Raji (cell line): ENCODE results near the gene STX8.

Experiments
- POLR2A ChIP-seq: IDR thresholded peaks from 2 replicates; pipeline ENCODE4 v1.6.1; 2011; ENCODE audit warnings: low read depth, low read length, control low read depth; ENCODE audit not compliant: insufficient read depth

STX8 gene

DNA sequence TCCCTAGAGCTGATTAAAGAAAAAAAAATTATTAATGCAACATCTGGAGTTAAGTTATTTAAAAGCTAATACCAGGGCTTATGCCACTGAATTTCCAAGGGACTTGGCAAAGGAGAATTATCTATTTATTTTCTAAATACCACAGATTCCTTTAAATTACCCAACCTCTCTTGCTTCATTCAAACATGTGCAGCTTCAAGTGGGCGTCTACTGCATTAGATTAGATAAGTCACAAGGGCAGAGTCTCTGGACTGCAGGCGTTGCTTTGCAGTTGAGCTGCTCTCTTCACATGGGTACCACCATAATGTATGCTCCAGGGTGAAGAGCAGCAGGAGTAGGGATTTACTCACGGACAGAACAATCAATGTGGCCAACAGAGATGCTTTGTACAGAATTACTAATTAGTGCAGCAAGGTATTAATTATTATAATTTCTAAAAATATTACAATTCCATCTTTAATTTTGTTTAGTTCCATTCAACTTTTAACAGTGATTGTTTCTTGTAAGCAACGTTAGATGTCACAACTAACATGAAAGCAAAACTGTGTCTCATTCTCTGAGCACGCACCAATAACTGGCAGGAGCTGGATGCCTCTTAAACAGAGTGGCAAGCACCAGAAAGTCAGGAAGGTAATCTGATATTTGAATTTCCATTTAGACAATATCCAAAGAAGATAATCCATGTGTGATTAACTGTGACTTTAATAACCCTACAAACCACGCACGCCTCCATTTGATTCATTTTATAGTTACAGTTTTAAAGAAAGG lies 214.2 kb downstream of the STX8 start:
- TF ChIP-seq POLR2A, result no peak

DNA sequence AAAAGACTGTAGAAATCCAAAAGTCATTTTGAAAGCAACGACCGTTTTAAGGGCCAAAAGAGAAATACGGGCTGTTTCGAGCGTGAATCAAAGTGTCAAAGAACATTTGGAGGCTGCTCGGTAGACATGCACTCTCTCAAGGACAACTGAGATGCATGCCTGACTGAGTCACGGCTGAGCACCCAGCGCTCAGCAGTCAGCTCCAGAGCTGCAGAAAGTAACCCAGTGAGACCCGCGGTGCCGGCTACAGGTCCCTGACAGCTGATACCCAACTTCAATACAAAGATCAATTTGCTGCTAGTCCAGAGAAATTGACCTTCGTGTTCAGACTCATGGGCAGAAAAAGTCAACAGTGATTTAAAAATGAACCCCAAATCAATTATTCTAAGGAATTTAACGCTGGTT lies 214.9 kb downstream of the STX8 start:
- TF ChIP-seq POLR2A, result no peak

DNA sequence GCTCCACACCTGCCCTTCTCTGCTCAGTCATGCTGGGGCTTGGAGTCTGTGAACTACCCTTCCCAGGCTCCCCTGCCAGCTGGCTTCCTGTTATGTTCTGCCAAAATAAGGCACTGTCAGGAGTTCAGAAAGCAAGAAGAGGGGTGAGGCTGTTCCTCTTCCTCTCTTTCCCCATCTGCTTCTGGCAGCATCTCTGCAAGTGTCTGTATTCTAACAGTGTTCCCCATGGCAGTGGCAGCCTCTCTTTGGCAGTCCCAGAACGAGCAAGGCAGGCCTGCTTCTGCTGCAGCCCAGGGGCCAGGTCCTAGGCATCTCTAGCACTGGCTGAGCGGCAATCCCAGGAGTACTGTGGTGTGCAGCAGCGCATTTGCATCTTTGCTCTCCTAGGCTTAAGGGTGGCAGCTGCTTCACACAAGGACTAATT lies 219.1 kb downstream of the STX8 start:
- TF ChIP-seq POLR2A, result no peak

DNA sequence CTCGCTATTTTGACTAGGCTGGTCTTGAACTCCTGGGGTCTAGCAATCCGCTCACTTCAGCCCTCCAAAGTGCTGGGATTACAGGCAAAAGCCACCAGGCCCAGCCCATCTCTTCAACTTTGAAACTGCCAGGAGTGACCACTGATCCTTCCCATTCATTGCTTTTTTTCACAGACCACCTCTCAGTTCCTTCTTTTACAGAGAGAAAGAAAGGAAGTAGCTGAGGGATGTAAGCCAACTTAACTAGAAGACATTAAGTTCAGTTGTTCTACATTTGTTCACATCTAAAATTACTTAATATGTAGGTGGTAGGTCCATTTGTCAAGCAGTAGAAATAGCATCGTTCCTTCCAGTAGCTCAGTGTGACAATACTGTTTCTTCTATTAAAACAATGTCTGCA lies 219.8 kb downstream of the STX8 start:
- no peak for TF ChIP-seq POLR2A

DNA sequence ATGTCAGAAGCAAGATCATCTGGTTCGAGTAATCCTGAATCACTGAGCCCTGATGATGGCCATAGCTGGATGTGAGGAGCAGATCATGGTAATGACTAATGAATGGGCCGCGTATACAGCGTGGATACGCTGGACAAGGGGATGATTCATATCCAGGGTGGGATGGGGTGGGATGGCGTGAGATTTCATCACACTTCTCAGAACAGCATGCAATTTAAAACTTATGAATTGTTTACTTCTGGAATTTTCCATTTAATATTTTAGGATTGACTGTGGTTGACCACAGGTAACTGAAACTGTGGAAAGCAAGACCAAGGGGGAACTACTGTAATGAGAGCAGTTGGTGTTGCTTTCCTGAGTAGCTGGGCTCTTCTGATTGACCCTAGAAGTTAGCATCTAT lies 225.5 kb downstream of the STX8 start:
- no peak for TF ChIP-seq POLR2A

DNA sequence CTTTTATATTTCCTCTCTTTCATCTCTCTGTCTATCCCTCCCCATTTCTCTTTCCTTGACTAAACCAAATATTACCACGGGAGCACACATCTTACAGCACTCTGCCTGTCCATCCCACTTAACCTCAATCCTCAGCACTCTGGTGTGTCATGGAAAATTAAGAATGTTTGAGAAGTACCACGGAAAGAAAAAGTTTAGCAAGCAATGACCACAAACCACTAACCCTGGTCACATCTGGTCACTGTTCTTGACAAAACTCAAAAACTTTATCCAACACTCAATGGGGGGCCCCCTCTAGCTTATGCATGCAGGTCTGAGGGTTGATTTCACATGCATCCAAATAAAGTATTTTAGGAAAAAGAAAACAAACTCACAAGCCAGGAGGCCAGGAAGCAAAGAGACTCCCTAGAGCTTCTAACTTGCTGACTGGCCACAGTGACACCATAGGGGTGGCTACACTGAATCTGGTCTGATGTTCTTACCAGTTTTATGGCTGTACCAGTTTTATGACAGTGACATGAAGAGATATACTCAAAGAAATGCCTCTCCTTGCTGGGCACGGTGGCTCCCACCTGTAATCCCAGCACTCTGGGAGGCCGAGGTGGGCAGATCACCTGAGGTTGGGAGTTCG lies 229.2 kb downstream of the STX8 start:
- TF ChIP-seq POLR2A, result no peak

DNA sequence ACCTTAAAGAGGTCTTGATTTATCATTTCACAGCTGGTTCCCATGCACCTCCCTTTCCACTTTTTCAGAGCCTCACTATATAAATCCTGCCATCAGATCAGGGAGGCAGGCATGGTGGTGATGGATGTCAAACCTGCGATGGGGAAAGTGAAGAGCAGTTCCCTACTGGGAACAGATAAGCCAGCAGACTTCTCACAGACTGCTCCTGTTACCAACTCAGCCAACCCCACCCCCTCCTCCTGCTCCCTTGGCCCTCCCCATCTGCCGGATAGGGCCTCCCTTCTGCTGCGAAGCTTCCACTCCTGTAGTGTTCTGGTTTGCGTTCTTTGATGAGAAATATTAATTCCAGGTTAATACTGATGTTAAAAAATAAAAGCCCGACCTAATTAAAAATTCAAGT lies 232.1 kb downstream of the STX8 start:
- no peak for TF ChIP-seq POLR2A

DNA sequence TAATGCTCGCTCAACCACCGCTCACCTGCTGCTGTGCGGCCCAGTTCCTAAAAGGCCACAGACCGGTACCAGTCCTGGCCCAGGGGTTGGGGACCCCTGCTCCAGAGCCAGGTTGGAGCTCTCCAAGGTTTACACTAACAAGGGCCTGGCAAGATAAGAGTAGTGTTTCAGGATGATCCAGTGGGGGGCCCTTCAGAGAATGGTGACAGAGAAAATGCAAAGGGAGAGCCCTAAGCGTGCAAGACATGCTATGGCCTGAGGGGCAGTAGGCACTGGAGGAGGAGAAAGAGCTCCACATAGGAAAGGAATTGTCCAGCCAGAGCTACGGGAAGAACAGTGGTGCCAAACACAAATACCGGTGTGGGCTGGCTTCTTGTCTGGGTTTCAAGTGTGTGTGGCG lies 233.4 kb downstream of the STX8 start:
- TF ChIP-seq POLR2A, result no peak

DNA sequence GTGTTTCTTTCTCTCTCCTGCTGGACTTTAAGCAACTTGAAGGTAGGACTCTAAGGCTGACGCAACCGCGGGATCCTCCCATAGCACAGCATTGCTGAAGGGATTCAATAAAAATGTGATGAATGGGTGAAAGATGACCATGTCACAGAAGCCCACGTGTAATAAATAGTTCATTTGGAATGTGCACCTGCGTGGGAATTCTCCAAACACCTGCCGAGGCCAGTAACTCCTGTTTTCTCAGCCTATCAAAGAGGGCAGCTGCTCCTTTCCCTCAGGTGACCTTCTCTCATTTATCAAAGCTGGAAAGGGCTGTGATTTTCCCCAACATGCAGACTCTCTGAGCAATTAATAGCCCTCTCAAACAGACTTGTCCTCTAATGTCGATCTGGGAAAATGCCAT lies 235.7 kb downstream of the STX8 start:
- TF ChIP-seq POLR2A, result no peak

DNA sequence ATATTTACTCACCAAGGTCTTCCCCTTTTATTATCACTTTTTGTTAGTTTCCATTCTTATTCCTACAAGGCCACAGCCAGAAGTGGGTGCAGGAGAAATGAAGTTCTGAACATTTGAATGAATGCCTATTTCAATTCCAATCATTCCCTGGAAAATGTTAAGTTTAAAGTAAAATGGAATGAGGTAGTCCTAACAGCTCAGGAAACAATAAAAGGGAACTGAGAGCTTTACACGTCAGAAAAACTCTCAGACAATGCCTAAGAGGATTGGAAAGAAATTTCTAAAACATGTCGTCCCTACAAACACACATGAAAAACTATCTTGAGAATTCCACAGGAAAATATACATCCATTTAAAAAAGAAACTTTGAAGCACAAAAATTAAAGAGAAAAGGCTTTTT lies 238.8 kb downstream of the STX8 start:
- TF ChIP-seq POLR2A, result no peak

DNA sequence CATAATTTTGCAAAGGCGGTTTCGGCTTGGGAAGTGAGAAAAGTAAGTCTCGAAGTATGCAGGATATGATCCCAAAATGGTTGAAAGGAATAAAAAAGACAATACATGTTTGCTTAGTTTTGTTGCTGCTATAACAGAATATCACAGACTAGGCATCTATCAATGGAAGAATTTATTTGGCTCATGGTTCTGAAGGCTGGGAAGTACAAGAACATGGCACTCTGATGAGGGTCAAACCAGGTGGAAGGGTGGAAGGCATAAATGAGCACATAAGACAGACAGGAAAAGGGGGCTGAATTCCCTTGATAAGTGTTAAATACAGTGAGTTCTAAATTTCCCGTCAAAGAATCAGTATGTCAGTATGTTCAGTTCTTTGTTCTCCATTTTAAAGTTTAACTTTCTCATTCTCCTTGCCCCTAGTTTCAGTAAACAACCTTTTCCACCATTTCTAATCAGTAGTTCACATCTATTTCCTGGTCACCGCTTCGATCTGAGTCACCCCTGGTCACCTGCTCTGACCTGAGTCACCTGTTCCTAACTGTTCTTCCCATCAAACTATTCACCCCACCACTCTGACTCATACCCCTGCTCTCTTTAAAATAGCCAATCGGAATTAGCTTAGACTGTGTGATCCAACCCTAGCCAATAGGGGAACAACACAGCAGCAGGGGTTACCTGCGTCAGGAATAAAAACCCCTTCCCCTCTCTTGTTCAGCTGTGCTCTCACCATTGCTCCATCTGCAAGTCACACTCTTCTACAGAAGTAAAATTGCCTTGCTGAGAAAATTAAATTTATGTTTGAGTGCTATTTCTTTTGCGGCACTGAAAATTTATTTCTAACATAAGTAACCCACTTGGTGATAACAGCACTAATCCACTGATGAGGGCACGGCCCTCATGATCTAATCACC lies 240.8 kb downstream of the STX8 start:
- no peak for TF ChIP-seq POLR2A

DNA sequence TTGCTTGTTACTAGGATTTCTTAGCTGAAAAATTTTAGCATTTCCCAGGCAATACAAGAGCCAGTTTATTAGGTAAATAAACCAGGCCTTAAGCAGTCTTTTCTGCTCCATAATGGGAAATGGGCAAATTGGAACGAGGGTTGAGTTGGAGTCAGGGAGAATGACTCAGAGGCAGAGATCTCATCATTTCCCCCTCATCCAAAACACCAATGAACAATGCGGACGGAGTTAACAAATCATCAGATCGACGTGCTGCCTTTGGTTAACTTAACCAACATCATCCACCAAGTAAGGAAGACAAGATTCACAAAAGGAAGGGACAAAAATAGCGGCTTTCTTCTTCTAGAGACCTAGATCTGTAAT lies 243.5 kb downstream of the STX8 start:
- TF ChIP-seq POLR2A, result no peak

DNA sequence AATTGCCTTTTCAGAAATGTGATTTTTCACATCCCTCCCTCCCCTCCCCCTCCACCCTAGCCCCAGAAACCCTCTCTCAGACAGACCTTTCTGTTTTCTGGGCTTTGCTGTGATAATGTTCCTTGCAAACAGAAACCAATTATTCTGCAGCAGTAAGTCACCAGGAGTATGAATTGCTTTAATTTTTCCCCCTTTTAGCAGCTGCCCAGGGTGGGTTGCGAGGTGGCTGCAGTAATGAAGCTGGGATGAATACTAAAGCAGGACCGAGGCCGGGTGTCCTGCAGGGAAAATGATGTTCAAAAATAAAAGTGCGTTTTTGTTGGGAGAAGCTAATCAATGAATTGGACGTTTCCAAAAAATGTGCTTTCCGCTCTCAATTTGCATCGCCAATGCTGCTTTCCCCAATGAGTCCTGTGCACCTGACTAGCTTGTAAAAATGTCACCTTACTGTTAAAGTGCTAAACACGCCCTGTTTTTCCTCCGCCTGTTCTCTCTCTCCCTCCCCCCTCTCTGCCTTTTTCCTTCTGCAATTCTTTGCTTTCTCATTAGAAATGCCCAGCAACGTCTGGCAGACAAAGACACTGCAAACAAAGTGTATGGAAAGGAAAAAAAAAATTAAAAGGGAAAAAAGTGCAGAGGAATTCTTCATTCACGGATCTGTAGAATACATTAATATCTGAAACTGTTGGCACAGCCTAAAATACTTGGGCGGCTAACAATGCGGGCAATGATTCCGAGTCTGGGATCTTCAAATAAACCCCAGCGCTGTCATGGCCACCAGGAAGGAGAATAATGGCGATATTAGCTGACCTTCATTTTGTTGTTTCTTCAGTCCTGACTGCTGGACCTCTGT lies 244.1 kb downstream of the STX8 start:
- TF ChIP-seq POLR2A, result no peak

DNA sequence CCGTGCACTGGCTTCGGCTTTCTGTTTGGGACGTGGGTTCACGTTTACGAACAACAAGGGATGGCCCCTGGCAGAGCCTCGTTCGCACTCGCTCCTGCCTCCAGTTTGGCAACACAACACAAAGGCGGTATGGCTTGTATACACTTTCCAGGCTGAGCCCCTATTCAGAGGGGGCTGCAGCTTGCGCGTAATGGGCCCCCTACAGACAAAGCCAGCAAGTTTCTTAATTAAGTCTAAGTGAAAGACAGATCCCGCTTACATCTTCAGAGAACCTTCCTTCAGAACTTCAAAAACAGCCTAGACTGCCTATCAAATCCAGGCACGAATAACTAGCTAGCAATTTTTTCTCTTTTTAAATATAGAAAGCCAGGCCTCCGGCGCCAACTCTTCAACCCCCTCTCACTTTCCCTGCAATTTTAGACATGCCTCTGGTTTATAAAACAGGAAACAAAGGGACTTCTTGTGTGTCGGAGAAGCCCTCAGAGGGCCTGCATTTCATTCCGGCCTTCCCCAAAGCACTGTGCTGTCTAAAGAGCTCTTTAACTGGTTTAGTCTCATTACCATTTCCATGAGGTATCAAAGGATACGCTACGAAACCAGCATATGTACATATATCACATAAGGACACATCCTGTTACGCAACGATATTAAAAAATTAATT lies 244.9 kb downstream of the STX8 start:
- TF ChIP-seq POLR2A, result no peak
